Activated naive CD8-positive, alpha-beta T cell treated with anti-CD3 and anti-CD28 coated beads for 36 hours (primary cell): Measurements from ENCODE around the gene SLC36A3. TPM values are rescaled to one million over a fixed set of nuclear protein-coding genes. Genes with fewer than 3 reads are reported as not detected.
"Not testable (repeated sequence)": the region's sequence is repeated elsewhere in the genome, so short reads cannot be mapped to it uniquely, and the experiment has no call there.

Experiments used
- DNase-seq: peaks from one replicate; pipeline ENCODE4 v3.0.0; 2021
- H3K27ac Mint-ChIP-seq: one replicate; pipeline ENCODE4 v1.8.0; 2022; ENCODE audit warnings: mild to moderate bottlenecking, moderate library complexity, mixed read lengths
- H3K27me3 Mint-ChIP-seq: one replicate; pipeline ENCODE4 v1.8.0; 2022; ENCODE audit warnings: mild to moderate bottlenecking, mixed read lengths
- H3K36me3 Mint-ChIP-seq: one replicate; pipeline ENCODE4 v1.8.0; 2021; ENCODE audit warnings: mild to moderate bottlenecking, mixed read lengths
- H3K4me1 Mint-ChIP-seq: one replicate; pipeline ENCODE4 v1.8.0; 2021; ENCODE audit warnings: mixed read lengths
- H3K4me3 Mint-ChIP-seq: one replicate; pipeline ENCODE4 v1.8.0; 2022; ENCODE audit warnings: mild to moderate bottlenecking, moderate library complexity, mixed read lengths
- H3K9me3 Mint-ChIP-seq: one replicate; pipeline ENCODE4 v1.8.0; 2022; ENCODE audit warnings: mixed read lengths
- total RNA-seq, 2 experiments: library from RNA; stranded (reverse); gene quantifications; one replicate each; pipeline ENCODE4 v1.2.3, GENCODE V29; 2021

SLC36A3 gene
- total RNA-seq, 2 experiments from 2014 or later = not detected

- H3K36me3 Mint-ChIP-seq = no peaks in the 10 kb centered on the region
- no peaks in the 10 kb centered on the region for H3K9me3 Mint-ChIP-seq
- H3K4me1 Mint-ChIP-seq = no peaks in the 10 kb centered on the region
- no peak overlapping the region for H3K4me3 Mint-ChIP-seq
- H3K27me3 Mint-ChIP-seq = peaks cover 8% of the 10 kb centered on the region
- H3K27ac Mint-ChIP-seq = no peak overlapping the region
- DNase-seq = no peak
Measured at GRCh38 chr5:151317871-151318270, 14.3 kb upstream of the SLC36A3 start.

DNA sequence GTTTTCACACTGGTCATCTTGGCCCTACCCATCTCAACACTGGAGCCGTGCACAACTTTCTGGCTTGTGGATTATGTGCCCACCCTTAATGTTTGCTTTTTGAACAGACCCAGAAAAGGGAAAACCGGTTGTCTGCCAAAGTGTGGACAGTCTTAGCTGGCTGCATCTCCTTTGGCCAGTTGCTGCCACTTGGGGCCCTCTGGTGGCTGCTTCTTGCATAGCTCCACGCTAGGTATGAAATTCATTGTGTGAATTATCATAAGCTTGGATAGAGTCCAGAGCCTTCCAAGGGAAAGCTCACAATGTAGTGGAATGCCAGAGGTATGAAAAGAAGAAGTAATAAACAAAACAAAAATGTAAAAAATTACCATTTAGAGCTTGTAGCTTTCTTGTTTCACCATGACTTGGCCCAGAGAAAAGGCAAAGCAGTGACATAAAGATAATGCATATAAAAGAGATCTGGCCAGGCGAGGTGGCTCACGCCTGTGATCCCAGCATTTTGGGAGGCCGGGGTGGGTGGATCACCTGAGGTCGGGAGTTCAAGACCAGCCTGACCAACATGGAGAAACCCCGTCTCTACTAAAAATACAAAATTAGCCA, 12.5 kb upstream of the SLC36A3 start:
- Mint-ChIP-seq H3K27ac (no peak overlapping the region), H3K4me1 (no peaks in the 10 kb centered on the region), H3K36me3 (no peaks in the 10 kb centered on the region), H3K27me3 (peaks cover 8% of the 10 kb centered on the region), H3K4me3 (no peak overlapping the region), H3K9me3 (peaks cover 6% of the 10 kb centered on the region)
- peak; percentile 31 for DNase-seq

DNA sequence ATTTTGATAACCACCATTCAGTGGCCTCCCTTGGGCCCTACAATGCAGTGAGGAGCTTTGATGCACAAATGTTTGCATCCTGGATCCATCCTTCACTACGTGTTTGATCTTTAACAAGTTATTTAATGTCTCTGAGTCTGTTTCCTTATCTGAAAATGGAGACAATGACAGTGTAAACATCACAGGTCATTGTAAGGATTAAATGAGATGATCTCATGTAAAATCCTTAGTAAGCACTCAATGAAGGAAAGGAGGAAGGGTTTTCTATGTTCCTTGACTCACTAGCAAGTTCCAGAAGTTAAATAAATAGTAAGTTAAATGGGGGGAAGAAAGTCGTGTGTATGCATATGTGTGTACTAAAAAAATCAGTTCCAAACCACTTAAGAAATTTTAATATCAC, 9.8 kb upstream of the SLC36A3 start:
- Mint-ChIP-seq H3K4me3 (no peak overlapping the region), H3K9me3 (peaks cover 12% of the 10 kb centered on the region), H3K4me1 (no peaks in the 10 kb centered on the region), H3K27me3 (peaks cover 12% of the 10 kb centered on the region), H3K36me3 (peaks cover 2% of the 10 kb centered on the region), H3K27ac (no peak overlapping the region)
- DNase-seq = no peak

- no peak overlapping the region for H3K27ac Mint-ChIP-seq
- H3K27me3 Mint-ChIP-seq = peaks cover 18% of the 10 kb centered on the region
- no peaks in the 10 kb centered on the region for H3K4me1 Mint-ChIP-seq
- H3K4me3 Mint-ChIP-seq = no peak overlapping the region
- no peak for DNase-seq
- H3K9me3 Mint-ChIP-seq = peaks cover 12% of the 10 kb centered on the region
- H3K36me3 Mint-ChIP-seq = peaks cover 2% of the 10 kb centered on the region
Measured at GRCh38 chr5:151312756-151313324, 9.3 kb upstream of the SLC36A3 start.

DNA sequence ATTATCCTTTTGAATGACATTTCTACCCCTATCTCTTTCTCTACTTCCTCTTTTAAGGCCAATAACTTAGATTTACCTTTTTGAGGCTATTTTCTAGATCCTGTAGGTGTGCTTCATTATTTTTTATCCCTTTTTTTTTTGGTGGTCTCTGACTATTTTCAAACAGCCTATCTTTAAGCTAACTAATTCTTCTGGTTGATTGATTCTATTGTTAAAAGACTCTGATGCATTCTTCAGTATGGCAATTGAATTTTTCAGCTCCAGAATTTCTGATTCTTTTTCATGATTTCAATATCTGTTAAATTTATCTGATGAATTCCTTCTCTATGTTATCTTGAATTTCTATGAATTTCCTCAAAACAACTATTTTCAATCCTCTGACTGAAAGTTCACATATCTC, 7.4 kb upstream of the SLC36A3 start:
- Mint-ChIP-seq H3K27ac (no peak overlapping the region), H3K4me1 (no peaks in the 10 kb centered on the region), H3K27me3 (peaks cover 21% of the 10 kb centered on the region), H3K9me3 (peaks cover 12% of the 10 kb centered on the region), H3K4me3 (no peak overlapping the region), H3K36me3 (peaks cover 2% of the 10 kb centered on the region)
- no peak for DNase-seq

GRCh38 chr5:151309821-151310220, 6.3 kb upstream of the SLC36A3 start:
- H3K27ac Mint-ChIP-seq, H3K4me3 Mint-ChIP-seq, H3K4me1 Mint-ChIP-seq, DNase-seq, H3K36me3 Mint-ChIP-seq: not testable (repeated sequence)
- Mint-ChIP-seq H3K27me3 (peaks cover 19% of the 10 kb centered on the region), H3K9me3 (peaks cover 12% of the 10 kb centered on the region)

DNA sequence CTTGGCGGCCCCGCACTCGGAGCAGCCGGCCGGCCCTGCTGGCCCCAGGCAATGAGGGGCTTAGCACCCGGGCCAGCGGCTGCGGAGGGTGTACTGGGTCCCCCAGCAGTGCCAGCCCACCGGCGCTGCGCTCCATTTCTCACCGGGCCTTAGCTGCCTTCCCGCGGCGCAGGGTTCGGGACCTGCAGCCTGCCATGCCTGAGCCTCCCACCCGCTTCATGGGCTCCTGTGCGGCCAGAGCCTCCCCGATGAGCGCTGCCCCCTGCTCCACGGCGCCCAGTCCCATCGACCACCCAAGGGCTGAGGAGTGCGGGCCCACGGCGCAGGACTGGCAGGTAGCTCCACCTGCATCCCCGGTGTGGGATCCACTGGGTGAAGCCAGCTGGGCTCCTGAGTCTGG, 5.7 kb upstream of the SLC36A3 start:
- Mint-ChIP-seq H3K9me3 (peaks cover 12% of the 10 kb centered on the region), H3K27me3 (peaks cover 18% of the 10 kb centered on the region)
- H3K36me3 Mint-ChIP-seq, H3K4me3 Mint-ChIP-seq, H3K4me1 Mint-ChIP-seq, H3K27ac Mint-ChIP-seq, DNase-seq: not testable (repeated sequence)

DNA sequence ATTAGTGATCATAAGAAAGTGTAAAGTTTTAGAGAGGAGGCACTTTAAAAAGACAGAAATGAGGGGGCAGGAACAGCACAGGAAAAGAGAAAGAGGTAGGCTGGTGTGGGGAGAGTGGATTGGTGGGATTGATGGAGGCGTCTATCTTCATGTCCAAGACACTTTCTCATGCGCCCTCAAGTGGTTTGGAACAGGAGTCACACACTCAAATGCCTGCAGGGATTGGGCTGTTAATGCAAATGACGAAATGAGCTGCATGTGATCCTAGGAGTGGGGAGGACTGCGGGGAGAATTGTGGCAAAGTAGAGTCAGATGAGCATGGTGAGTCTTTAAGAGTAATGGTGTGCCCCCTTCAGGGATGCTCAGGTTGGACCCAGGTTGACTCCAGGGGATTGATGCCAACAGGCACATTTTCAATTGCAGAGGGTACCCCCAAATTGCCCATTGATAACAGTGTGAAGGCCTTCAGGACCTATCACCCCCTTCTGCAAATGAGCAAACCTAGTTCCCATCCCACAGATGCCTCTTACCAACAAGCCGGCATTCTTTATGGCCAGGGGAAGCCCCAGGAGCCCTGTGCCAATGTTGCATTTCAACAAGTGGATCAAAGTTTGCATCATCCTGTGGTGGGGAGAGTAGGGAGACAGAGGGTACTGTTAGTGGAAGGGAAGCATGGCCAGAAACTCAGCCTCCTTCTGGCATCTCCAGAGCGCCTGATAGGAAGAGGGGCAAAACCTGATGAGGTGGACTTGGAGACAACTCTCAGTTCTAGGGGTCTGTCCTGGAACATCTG, 5.3 kb downstream of the SLC36A3 start:
- DNase-seq = peak; percentile 28
- H3K4me1 Mint-ChIP-seq = peaks cover 4% of the 10 kb centered on the region
- peaks cover 10% of the 10 kb centered on the region for H3K27me3 Mint-ChIP-seq
- no peaks in the 10 kb centered on the region for H3K36me3 Mint-ChIP-seq
- no peak overlapping the region for H3K27ac Mint-ChIP-seq
- H3K4me3 Mint-ChIP-seq = no peak overlapping the region
- no peaks in the 10 kb centered on the region for H3K9me3 Mint-ChIP-seq

DNA sequence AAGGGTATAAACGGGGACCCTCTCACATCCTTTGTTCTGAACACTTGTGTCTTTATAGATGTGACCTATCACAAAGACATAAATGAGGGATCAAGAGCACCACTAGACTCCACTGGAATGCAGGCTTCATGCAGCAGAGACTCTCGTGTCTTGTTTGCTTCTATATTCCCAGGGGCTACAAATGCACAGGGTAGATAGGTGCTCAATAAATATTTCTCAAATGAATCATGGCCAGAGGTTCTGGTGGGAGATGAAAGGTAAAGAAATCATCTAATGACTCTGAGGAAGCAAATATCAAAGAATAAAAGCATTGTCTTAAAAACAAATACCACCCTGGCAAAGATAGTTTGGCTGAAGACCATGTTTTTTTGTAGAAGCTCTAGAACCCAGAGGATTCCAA, 6.6 kb downstream of the SLC36A3 start:
- peaks cover 10% of the 10 kb centered on the region for H3K27me3 Mint-ChIP-seq
- no peak overlapping the region for H3K27ac Mint-ChIP-seq
- H3K9me3 Mint-ChIP-seq = no peaks in the 10 kb centered on the region
- no peaks in the 10 kb centered on the region for H3K36me3 Mint-ChIP-seq
- peaks cover 4% of the 10 kb centered on the region for H3K4me1 Mint-ChIP-seq
- H3K4me3 Mint-ChIP-seq = no peak overlapping the region
- DNase-seq = no peak

DNA sequence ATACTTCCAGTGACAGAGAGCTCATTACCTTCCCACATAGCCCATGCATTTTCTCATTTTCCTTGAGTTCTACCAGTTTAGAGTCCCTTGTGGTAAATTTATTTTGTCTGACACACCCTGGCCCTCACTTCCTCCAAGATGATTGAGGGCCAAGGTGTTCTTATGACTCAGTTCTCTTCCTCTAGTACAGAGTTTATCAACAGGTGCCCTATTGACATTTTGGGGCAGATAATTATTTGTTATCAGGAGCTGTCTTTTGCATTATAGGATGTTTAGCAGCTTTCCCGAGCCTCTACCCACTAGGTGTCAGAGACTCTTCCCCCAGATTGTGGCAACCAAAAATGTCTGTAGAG, 7.1 kb downstream of the SLC36A3 start:
- Mint-ChIP-seq H3K27ac (no peak overlapping the region), H3K9me3 (no peaks in the 10 kb centered on the region), H3K4me1 (peaks cover 4% of the 10 kb centered on the region), H3K4me3 (no peak overlapping the region), H3K27me3 (peaks cover 9% of the 10 kb centered on the region), H3K36me3 (no peaks in the 10 kb centered on the region)
- no peak for DNase-seq

DNA sequence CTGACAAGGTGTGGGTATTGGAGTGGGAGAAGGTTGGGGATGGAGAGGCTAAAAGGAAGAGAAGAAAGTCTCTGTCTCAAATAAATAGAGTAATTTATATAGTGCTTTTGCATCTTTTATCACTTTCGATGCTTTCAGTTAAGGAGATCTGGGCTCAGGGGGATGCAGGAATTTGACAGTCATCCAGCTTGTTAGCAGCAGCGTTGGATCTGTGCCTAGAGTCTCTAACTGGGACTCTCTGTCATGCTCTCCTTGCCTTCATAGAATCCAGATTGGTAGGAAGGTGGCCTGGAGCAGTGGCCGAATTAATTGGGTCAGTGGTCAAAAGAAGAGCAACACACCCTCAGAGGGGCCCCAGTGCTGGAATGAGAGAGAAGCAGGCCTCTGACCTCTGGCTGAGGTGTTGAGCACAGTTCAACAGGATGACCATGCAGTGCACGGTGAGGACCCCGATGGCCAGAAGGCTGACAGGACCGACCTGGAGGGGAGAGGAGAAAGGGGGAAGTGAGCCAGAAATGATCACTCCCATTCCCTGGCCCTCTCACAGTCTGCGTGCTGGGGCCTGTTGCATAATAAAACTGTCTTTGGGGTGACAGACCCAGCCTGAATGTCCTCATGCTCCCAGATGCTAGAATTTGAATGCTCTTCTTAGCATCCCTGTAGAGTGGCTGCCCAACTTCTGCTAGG, 7.6 kb downstream of the SLC36A3 start:
- no peak overlapping the region for H3K27ac Mint-ChIP-seq
- H3K4me1 Mint-ChIP-seq = peaks cover 4% of the 10 kb centered on the region
- no peaks in the 10 kb centered on the region for H3K9me3 Mint-ChIP-seq
- no peak overlapping the region for H3K4me3 Mint-ChIP-seq
- no peaks in the 10 kb centered on the region for H3K36me3 Mint-ChIP-seq
- no peak for DNase-seq
- H3K27me3 Mint-ChIP-seq = peaks cover 6% of the 10 kb centered on the region

GRCh38 chr5:151295138-151295537, 8.4 kb downstream of the SLC36A3 start:
- Mint-ChIP-seq H3K9me3 (no peaks in the 10 kb centered on the region), H3K36me3 (no peaks in the 10 kb centered on the region), H3K27ac (no peak overlapping the region), H3K4me3 (no peak overlapping the region), H3K27me3 (peaks cover 6% of the 10 kb centered on the region), H3K4me1 (peaks cover 4% of the 10 kb centered on the region)
- DNase-seq = no peak

DNA sequence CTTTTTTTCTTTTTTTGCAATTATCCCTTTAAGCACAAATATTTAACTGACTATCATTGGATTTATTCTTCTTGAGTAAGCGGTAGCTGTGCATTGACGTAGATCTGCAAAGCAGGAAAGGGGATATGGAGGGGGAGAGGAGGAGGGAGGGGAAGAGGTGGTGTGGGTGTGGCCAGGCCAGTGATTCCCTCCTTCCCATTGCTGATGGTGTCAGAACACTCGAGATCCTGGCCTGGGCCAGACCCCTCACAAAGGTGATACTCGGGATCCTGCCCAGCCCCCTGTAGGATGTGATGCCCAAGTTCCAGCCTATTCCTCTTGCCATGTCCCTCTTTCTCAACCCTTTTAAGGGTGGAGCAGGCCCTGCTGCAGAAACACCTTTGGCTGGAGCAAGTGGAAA, 9.9 kb downstream of the SLC36A3 start:
- Mint-ChIP-seq H3K9me3 (no peaks in the 10 kb centered on the region), H3K27ac (no peak overlapping the region), H3K4me3 (no peak overlapping the region), H3K4me1 (peaks cover 4% of the 10 kb centered on the region), H3K36me3 (no peaks in the 10 kb centered on the region), H3K27me3 (peaks cover 6% of the 10 kb centered on the region)
- no peak for DNase-seq

- no peak for DNase-seq
- no peaks in the 10 kb centered on the region for H3K27me3 Mint-ChIP-seq
- H3K4me3 Mint-ChIP-seq = no peak overlapping the region
- H3K27ac Mint-ChIP-seq = no peak overlapping the region
- no peaks in the 10 kb centered on the region for H3K36me3 Mint-ChIP-seq
- no peaks in the 10 kb centered on the region for H3K4me1 Mint-ChIP-seq
- no peaks in the 10 kb centered on the region for H3K9me3 Mint-ChIP-seq
Measured at GRCh38 chr5:151288180-151288579, 15.4 kb downstream of the SLC36A3 start.

- no peaks in the 10 kb centered on the region for H3K27me3 Mint-ChIP-seq
- no peaks in the 10 kb centered on the region for H3K9me3 Mint-ChIP-seq
- no peak overlapping the region for H3K27ac Mint-ChIP-seq
- no peak for DNase-seq
- H3K4me1 Mint-ChIP-seq = no peaks in the 10 kb centered on the region
- H3K4me3 Mint-ChIP-seq = no peak overlapping the region
- no peaks in the 10 kb centered on the region for H3K36me3 Mint-ChIP-seq
Measured at GRCh38 chr5:151286246-151286645, 17.3 kb downstream of the SLC36A3 start.
